SU-DHL-6 (cell line): Measurements from ENCODE around the gene FUT8.

ENCODE experiments used
- H2AFZ ChIP-seq: fragments of 200-600 bp; sonication (generic); 2 replicates; pipeline ENCODE4 v1.6.1; 2014; ENCODE audit warnings: low read depth, mild to moderate bottlenecking, moderate library complexity, mixed read lengths, antibody characterized with exemption, low read length; ENCODE audit not compliant: severe bottlenecking
- H3F3A ChIP-seq: fragments of 200-600 bp; shearing (Covaris generic); 2 replicates; pipeline ENCODE4 v1.6.0; 2016; ENCODE audit warnings: antibody characterized with exemption, mild to moderate bottlenecking; ENCODE audit not compliant: insufficient read depth
- H3K27ac ChIP-seq: fragments of 200-600 bp; sonication (generic); 2 replicates; pipeline ENCODE4 v1.5.1; 2016; ENCODE audit warnings: low read depth, mild to moderate bottlenecking, low read length, moderate library complexity, mixed read lengths
- H3K27me3 ChIP-seq: fragments of 200-600 bp; sonication (generic), shearing (Covaris generic); 2 replicates; pipeline ENCODE4 v1.6.0; 2014; ENCODE audit warnings: mild to moderate bottlenecking, low read length
- H3K36me3 ChIP-seq: fragments of 200-600 bp; sonication (generic); 2 replicates; pipeline ENCODE4 v1.6.1; 2014; ENCODE audit warnings: mild to moderate bottlenecking, low read length, mixed read lengths
- H3K4me2 ChIP-seq: fragments of 300-600, 200-600 bp; shearing (Covaris generic), sonication (generic); 2 replicates; pipeline ENCODE4 v1.6.0; 2014; ENCODE audit warnings: low read length, low read depth, mild to moderate bottlenecking; ENCODE audit not compliant: poor library complexity, severe bottlenecking
- H3K4me3 ChIP-seq: fragments of 200-600 bp; sonication (generic); 2 replicates; pipeline ENCODE4 v1.5.1; 2014; ENCODE audit warnings: antibody characterized with exemption, low read length, mild to moderate bottlenecking, mixed read lengths; ENCODE audit not compliant: insufficient read depth, poor library complexity, severe bottlenecking
- H3K79me2 ChIP-seq: fragments of 200-600 bp; sonication (generic); 2 replicates; pipeline ENCODE4 v1.6.1; 2014; ENCODE audit warnings: mild to moderate bottlenecking, low read length, moderate library complexity; ENCODE audit not compliant: insufficient read depth
- H3K9ac ChIP-seq: fragments of 200-600 bp; sonication (generic); 2 replicates; pipeline ENCODE4 v1.7.0; 2014; ENCODE audit warnings: mild to moderate bottlenecking, low read length
- H3K9me2 ChIP-seq: fragments of 200-600 bp; sonication (generic); replicated peaks from 2 replicates; pipeline ENCODE4 v1.6.1; 2014; ENCODE audit warnings: low read length; ENCODE audit not compliant: insufficient read depth
- H3K9me3 ChIP-seq: fragments of 200-600 bp; sonication (generic); 2 replicates; pipeline ENCODE4 v1.6.1; 2014; ENCODE audit warnings: low read length, mixed read lengths; ENCODE audit not compliant: insufficient read depth
- H4K20me1 ChIP-seq: fragments of 200-600 bp; sonication (generic); 2 replicates; pipeline ENCODE4 v1.6.1; 2014; ENCODE audit warnings: low read depth, mild to moderate bottlenecking, antibody characterized with exemption, low read length, moderate library complexity, mixed read lengths
- CTCF ChIP-seq: fragments of 200-600 bp; sonication (generic); IDR thresholded peaks from one replicate; pipeline ENCODE4 v1.5.1; 2017; ENCODE audit warnings: antibody characterized with exemption, mild to moderate bottlenecking, low read length, moderate library complexity; ENCODE audit not compliant: insufficient read depth, poor library complexity, severe bottlenecking
- EZH2phosphoT487 ChIP-seq: fragments of 200-600 bp; sonication (generic), shearing (Covaris generic); conservative IDR thresholded peaks from 2 replicates; pipeline ENCODE4 v1.6.1; 2018; ENCODE audit warnings: mild to moderate bottlenecking, antibody characterized with exemption, low read length, moderate library complexity, mixed read lengths

Gene FUT8

GRCh38 chr14:65370801-65371248 is 41.7 kb upstream of the FUT8 start:
- TF ChIP-seq CTCF: no peak
- Histone ChIP-seq H3F3A (no peaks in the 10 kb centered on the region), H3K9me3 (no peaks in the 10 kb centered on the region), H3K9ac (no peak overlapping the region), H3K36me3 (no peaks in the 10 kb centered on the region), H2AFZ (no peak overlapping the region), H3K79me2 (no peaks in the 10 kb centered on the region), H3K4me2 (no peak overlapping the region), H3K9me2 (no peaks in the 10 kb centered on the region), H3K27ac (no peak overlapping the region), H4K20me1 (no peaks in the 10 kb centered on the region), H3K27me3 (no peaks in the 10 kb centered on the region), H3K4me3 (no peak overlapping the region)

- no peaks in the 10 kb centered on the region for H3K79me2 ChIP-seq
- no peaks in the 10 kb centered on the region for H3F3A ChIP-seq
- H3K4me2 ChIP-seq: no peak overlapping the region
- no peak overlapping the region for H2AFZ ChIP-seq
- TF ChIP-seq CTCF (no peak), EZH2phosphoT487 (no peak)
- H4K20me1 ChIP-seq: no peaks in the 10 kb centered on the region
- no peaks in the 10 kb centered on the region for H3K36me3 ChIP-seq
- H3K9me2 ChIP-seq: no peaks in the 10 kb centered on the region
- no peaks in the 10 kb centered on the region for H3K9me3 ChIP-seq
- H3K27me3 ChIP-seq: no peaks in the 10 kb centered on the region
- H3K27ac ChIP-seq: no peak overlapping the region
- no peak overlapping the region for H3K9ac ChIP-seq
- no peak overlapping the region for H3K4me3 ChIP-seq
Observed at GRCh38 chr14:65371784-65372183, 40.7 kb upstream of the FUT8 start.

- TF ChIP-seq EZH2phosphoT487 (no peak), CTCF (no peak)
- no peak overlapping the region for H3K4me2 ChIP-seq
- H3K9me3 ChIP-seq: no peaks in the 10 kb centered on the region
- no peaks in the 10 kb centered on the region for H3K9me2 ChIP-seq
- no peaks in the 10 kb centered on the region for H4K20me1 ChIP-seq
- no peak overlapping the region for H2AFZ ChIP-seq
- no peaks in the 10 kb centered on the region for H3K36me3 ChIP-seq
- no peak overlapping the region for H3K9ac ChIP-seq
- H3K4me3 ChIP-seq: no peak overlapping the region
- no peaks in the 10 kb centered on the region for H3F3A ChIP-seq
- H3K27ac ChIP-seq: no peak overlapping the region
- H3K79me2 ChIP-seq: no peaks in the 10 kb centered on the region
- H3K27me3 ChIP-seq: no peaks in the 10 kb centered on the region
Observed at GRCh38 chr14:65373016-65373670, 39.4 kb upstream of the FUT8 start.
